ELR (cell line): ENCODE results near the gene MOV10L1.
"Not testable (repeated sequence)": the region's sequence is repeated elsewhere in the genome, so short reads cannot be mapped to it uniquely, and the experiment has no call there.

Experiments
- DNase-seq: peaks from one replicate; pipeline ENCODE4 v3.0.0-alpha.2; 2015; ENCODE audit warnings: low read depth

Gene MOV10L1

GRCh38 chr22:50078246-50078645, 11.6 kb upstream of the MOV10L1 start:
- no peak for DNase-seq

- DNase-seq = no peak
These were observed 11.0 kb upstream of the MOV10L1 start for GRCh38 chr22:50078761-50079160.

GRCh38 chr22:50080077-50080465, 9.7 kb upstream of the MOV10L1 start:
- no peak for DNase-seq

GRCh38 chr22:50081426-50082196, 8.2 kb upstream of the MOV10L1 start:
- DNase-seq = no peak

GRCh38 chr22:50082197-50082715, 7.5 kb upstream of the MOV10L1 start:
- DNase-seq = no peak

- DNase-seq = no peak
These were observed 6.8 kb upstream of the MOV10L1 start for GRCh38 chr22:50082961-50083461.

- no peak for DNase-seq
These were observed 6.2 kb upstream of the MOV10L1 start for GRCh38 chr22:50083462-50084079.

GRCh38 chr22:50084080-50084477, 5.7 kb upstream of the MOV10L1 start:
- no peak for DNase-seq

GRCh38 chr22:50084614-50085021, 5.2 kb upstream of the MOV10L1 start:
- no peak for DNase-seq

- DNase-seq = no peak
These were observed 4.4 kb upstream of the MOV10L1 start, which contains the start of gene MLC1 for GRCh38 chr22:50085211-50085972. MLC1 (minus strand) TSS chr22:50085426; CDS start chr22:50084902, 524 bp downstream.

- no peak for DNase-seq
These were observed 3.3 kb upstream of the MOV10L1 start for GRCh38 chr22:50086526-50086925.

- DNase-seq = not testable (repeated sequence)
These were observed 2.8 kb upstream of the MOV10L1 start for GRCh38 chr22:50086975-50087374.

- DNase-seq = no peak
These were observed 2.2 kb upstream of the MOV10L1 start for GRCh38 chr22:50087646-50088045.

GRCh38 chr22:50088096-50088495, 1.7 kb upstream of the MOV10L1 start:
- no peak for DNase-seq

GRCh38 chr22:50089231-50089630, 575 bp upstream of the MOV10L1 start:
- DNase-seq = no peak

GRCh38 chr22:50090412-50090714, 557 bp downstream of the MOV10L1 start:
- no peak for DNase-seq

GRCh38 chr22:50091092-50091768, 1.4 kb downstream of the MOV10L1 start:
- no peak for DNase-seq

GRCh38 chr22:50092342-50092741, 2.5 kb downstream of the MOV10L1 start:
- no peak for DNase-seq

GRCh38 chr22:50098052-50098451, 8.2 kb downstream of the MOV10L1 start:
- DNase-seq = no peak

- DNase-seq = no peak
These were observed 12.2 kb downstream of the MOV10L1 start for GRCh38 chr22:50101870-50102565.

- no peak for DNase-seq
These were observed 13.1 kb downstream of the MOV10L1 start for GRCh38 chr22:50102946-50103345.
